ENCODE data around the gene SFXN1. TPM values are rescaled to one million over a fixed set of nuclear protein-coding genes. Genes with fewer than 3 reads are reported as not detected.
"Not testable (repeated sequence)": the region's sequence is repeated elsewhere in the genome, so short reads cannot be mapped to it uniquely, and the experiment has no call there.

Gene SFXN1
- total RNA-seq, 2 donors from 2014 or later: 30.7 to 39.2 TPM

- intact Hi-C loops (cut with DNase I): no loop called here
- no peak for DNase-seq
- ATAC-seq: peak in 1 of 2 donors; percentile 45
Observed at GRCh38 chr5:175487514-175488222, 9.3 kb downstream of the SFXN1 start.

GRCh38 chr5:175489693-175490443, 11.5 kb downstream of the SFXN1 start:
- intact Hi-C loops (cut with DNase I): no loop called here
- DNase-seq (no peak), ATAC-seq (no peak)

DNA sequence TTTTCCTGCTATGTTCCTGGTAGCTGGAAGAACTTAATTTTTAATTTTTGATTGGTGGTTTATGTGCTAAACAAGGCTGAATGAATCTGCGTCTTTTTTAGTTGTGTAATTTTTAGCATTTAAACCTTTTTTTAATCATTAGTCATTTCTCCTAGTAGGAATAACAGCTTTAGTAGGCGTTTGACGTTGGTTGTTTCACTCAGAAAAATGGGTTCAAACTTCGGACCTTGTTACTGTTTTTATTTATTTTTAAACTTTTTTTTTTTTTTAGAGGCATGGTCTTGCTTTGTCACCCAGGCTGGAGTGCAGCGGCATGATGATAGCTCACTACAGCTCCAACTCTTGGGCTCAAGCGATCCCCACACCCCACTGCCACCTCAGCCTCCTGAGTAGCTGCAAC, 12.9 kb downstream of the SFXN1 start:
- intact Hi-C loops (cut with DNase I): no loop called here
- ATAC-seq (no peak), DNase-seq (no peak)

DNA sequence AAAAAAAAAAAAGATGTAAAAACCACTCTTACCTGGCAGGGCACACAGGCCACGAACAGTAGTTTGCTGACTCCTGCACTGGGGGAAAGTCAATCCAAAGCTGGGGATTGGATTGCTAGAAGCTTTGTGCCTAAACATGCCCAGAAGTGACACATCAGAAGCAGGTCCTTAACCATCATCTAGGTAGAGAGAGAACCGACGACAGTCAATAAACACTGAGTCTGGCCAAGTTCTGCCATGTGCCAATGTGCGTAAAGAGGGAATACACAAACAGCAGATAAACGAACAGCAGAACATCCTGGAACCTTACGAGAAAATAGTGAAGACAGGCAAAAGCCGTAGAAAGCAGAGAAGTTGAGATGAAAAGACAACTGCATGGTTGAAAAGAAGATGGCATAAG, 14.9 kb downstream of the SFXN1 start:
- DNase-seq: no peak
- intact Hi-C loops (cut with DNase I): no loop called here
- no peak for ATAC-seq

DNA sequence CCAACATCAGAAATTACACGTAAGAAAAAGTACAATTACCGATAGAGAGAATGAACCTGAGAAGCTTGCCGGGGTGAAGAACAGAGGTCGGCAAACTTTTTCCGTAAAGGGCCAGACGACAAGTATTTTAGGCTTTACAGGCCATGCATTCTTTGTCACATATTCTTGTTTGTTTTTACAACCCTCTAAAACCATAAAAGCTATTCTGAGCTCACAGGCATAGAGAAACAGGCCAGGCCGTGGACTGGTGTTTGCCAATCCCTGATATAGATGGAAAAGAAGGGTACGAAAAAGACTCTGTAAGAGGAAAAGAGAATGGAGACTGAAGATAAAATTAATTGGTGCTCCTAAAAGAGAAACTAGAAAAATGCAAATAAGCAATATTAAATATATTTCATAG, 15.4 kb downstream of the SFXN1 start:
- intact Hi-C loops (cut with DNase I): no loop called here
- DNase-seq (no peak), ATAC-seq (no peak)

DNA sequence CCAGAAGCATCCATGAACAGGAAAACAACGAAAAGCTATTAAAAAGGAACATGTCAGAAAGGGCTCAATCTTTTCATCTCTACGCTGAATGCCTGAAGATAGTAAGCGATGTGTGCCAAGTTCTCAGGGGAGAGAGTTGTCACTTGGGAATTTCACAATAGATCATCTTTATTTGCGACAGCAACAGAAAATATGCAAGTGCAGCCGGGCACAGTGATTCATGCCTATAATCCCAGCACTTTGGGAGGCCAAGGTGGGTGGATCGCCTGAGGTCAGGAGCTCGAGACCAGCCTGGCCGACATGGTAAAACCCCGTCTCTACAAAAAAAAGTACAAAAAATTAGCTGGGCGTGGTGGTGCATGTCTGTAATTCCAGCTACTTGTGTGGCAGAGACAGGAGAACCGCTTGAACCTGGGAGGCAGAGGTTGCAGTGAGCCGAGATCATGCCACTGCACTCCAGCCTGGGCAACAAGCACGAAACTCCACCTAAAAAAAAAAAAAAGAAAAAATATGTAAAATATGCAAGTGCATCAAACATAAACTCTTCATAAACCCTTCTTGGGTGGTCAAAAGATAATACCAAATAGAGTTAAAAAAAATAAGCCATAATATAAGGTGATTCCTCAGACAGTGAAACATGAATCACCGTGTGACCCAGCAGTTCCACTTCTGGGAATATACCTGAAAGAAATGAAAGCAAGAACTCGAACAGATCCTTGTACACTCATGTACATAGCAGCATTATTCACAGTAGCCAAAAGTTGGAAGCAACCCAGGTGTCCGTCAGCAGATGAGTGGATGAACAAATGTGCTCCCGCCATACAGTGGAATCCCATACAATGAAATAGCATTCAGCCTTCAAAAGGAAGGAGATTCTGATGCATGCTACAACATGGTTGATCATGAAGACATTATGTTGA, 16.2 kb downstream of the SFXN1 start:
- ATAC-seq (no peak), DNase-seq (no peak)
- intact Hi-C loops (cut with DNase I): no loop called here

GRCh38 chr5:175501759-175502158, 23.4 kb downstream of the SFXN1 start:
- ATAC-seq (no peak), DNase-seq (no peak)
- intact Hi-C loops (cut with DNase I): no loop called here

- ATAC-seq; DNase-seq; intact Hi-C loops (cut with DNase I): not testable (repeated sequence)
Observed at GRCh38 chr5:175507671-175508070, 29.3 kb downstream of the SFXN1 start.

GRCh38 chr5:175508896-175509295, 30.5 kb downstream of the SFXN1 start:
- intact Hi-C loops (cut with DNase I): no loop called here
- no peak for DNase-seq
- no peak for ATAC-seq

GRCh38 chr5:175513297-175513696, 34.9 kb downstream of the SFXN1 start:
- intact Hi-C loops (cut with DNase I): no loop called here
- DNase-seq (no peak), ATAC-seq (no peak)

- intact Hi-C loops (cut with DNase I): no loop called here
- no peak for ATAC-seq
- DNase-seq: no peak
Observed at GRCh38 chr5:175513726-175514125, 35.4 kb downstream of the SFXN1 start.

GRCh38 chr5:175516933-175517823, 38.8 kb downstream of the SFXN1 start:
- intact Hi-C loops (cut with DNase I): no loop called here

DNA sequence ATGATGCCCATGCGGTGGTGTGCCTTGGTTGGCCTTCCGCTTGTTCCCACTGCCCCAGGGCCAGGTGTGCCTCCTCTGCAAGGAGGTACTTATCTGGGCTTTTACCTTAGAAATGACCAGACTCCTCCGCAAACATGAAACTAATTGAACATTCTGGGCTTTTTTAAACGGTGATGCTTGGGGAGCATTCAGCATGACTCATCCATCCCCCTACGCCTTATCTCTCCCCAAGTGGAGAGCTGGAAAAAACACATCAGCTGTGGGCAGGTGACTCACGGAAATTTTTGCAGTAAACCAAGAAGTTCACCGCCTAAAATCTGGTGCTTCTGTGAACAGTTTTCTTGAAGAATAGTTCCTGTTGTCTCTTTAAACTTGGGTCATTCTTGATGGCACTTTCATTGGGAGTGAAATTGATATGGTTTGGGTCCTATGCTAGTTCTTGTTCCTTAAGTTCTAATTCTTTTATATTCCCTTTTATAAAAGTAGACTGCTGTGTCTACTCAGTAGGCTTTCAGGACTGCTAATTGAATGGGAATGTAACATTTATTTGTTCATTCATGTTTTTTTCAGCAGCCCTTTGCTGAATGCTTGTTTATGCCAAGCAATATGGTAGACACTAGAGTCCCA, 39.6 kb downstream of the SFXN1 start:
- no peak for DNase-seq
- intact Hi-C loops (cut with DNase I): no loop called here
- peak in 1 of 2 donors; percentile 82 for ATAC-seq

More at GRCh38 chr5:175516933-175517823, 38.8 kb downstream of the SFXN1 start:
- ATAC-seq: no peak
- no peak for DNase-seq

- intact Hi-C loops (cut with DNase I): no loop called here
- ATAC-seq: no peak
- DNase-seq: no peak
Observed at GRCh38 chr5:175519006-175519405, 40.6 kb downstream of the SFXN1 start.

- intact Hi-C loops (cut with DNase I): no loop called here
- ATAC-seq (no peak), DNase-seq (no peak)
Observed at GRCh38 chr5:175520321-175520720, 42.0 kb downstream of the SFXN1 start.

- ATAC-seq (no peak), DNase-seq (no peak)
- intact Hi-C loops (cut with DNase I): no loop called here
Observed at GRCh38 chr5:175520873-175521272, 42.5 kb downstream of the SFXN1 start.

GRCh38 chr5:175521313-175521833, 43.0 kb downstream of the SFXN1 start:
- DNase-seq (no peak), ATAC-seq (peak in 1 of 2 donors; percentile 27)
- intact Hi-C loops (cut with DNase I): no loop called here

DNA sequence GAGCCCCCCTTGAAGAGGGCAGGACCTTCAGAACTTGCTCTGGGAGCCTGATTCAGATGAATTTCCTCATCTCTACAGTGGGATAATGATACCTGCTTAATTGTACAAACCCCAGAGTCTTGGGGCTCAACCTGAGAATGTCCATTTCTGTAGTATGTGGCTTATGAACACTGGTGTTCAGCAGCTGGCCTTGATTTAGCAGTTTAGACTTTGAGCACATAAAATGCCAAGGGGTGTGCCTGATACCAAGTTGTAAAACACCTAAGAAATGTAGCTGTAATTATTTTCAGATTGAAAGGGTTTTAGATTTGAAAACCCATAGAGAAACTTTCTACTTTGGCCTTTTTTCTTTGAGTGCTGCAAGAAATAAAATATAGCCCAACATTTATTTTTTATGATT, 44.9 kb downstream of the SFXN1 start:
- ATAC-seq (no peak), DNase-seq (no peak)
- intact Hi-C loops (cut with DNase I): no loop called here

Data from left cardiac atrium (tissue), 4 donors.